H1 (cell line): ENCODE results near the gene P3H4.

Experiments
- CEBPB ChIP-seq: IDR thresholded peaks from 2 replicates; pipeline ENCODE4 v1.6.1; 2012; ENCODE audit warnings: low read depth, low read length
- CHD2 ChIP-seq: IDR thresholded peaks from 2 replicates; pipeline ENCODE4 v1.6.1; 2012; ENCODE audit warnings: low read length, improper control_type of control experiment
- CHD7 ChIP-seq: fragments of 300-600 bp; sonication (generic); IDR thresholded peaks from 2 replicates; pipeline ENCODE4 v1.7.1; 2012; ENCODE audit warnings: low read length, moderate library complexity, mild to moderate bottlenecking, inconsistent platforms; ENCODE audit not compliant: insufficient replicate concordance
- CREB1 ChIP-seq: IDR thresholded peaks from 2 replicates; pipeline ENCODE4 v1.6.1; 2012; ENCODE audit warnings: inconsistent platforms
- CTCF ChIP-seq, 3 experiments: IDR thresholded peaks; 1 replicate in 2 of 3; 2 replicates in 1 of 3; pipeline versions ENCODE4 v1.5.1 to v1.6.1; 2011; ENCODE audit warnings: low read length in 3 of 3, mild to moderate bottlenecking in 3 of 3, inconsistent platforms in 2 of 3, low read depth in 1 of 3, moderate library complexity in 1 of 3; ENCODE audit not compliant: insufficient read depth in 1 of 3; ENCODE audit errors: control extremely low read depth in 1 of 3
- GABPA ChIP-seq: IDR thresholded peaks from 2 replicates; pipeline ENCODE4 v1.6.1; 2011; ENCODE audit warnings: mild to moderate bottlenecking, low read length, moderate library complexity, borderline replicate concordance; ENCODE audit not compliant: insufficient read depth
- MAX ChIP-seq: IDR thresholded peaks from 2 replicates; pipeline ENCODE4 v1.6.1; 2012; ENCODE audit warnings: inconsistent platforms
- NRF1 ChIP-seq: IDR thresholded peaks from 2 replicates; pipeline ENCODE4 v1.6.1; 2011; ENCODE audit warnings: mild to moderate bottlenecking, low read depth, low read length, improper control_type of control experiment
- PHF8 ChIP-seq: fragments of 200-600 bp; sonication (generic); conservative IDR thresholded peaks from 2 replicates; pipeline ENCODE4 v1.7.1; 2012; ENCODE audit warnings: low read depth, mild to moderate bottlenecking, inconsistent platforms, low read length, moderate library complexity
- POLR2AphosphoS5 ChIP-seq: IDR thresholded peaks from 2 replicates; pipeline ENCODE4 v1.6.1; 2011; ENCODE audit warnings: low read depth, low read length
- RFX5 ChIP-seq: IDR thresholded peaks from 2 replicates; pipeline ENCODE4 v1.6.1; 2011; ENCODE audit warnings: low read depth, low read length, improper control_type of control experiment, borderline replicate concordance
- TAF1 ChIP-seq: IDR thresholded peaks from 2 replicates; pipeline ENCODE4 v1.6.1; 2011; ENCODE audit warnings: mild to moderate bottlenecking, low read depth, low read length
- USF2 ChIP-seq: IDR thresholded peaks from 2 replicates; pipeline ENCODE4 v1.6.1; 2011; ENCODE audit warnings: low read length, improper control_type of control experiment
- ZNF274 ChIP-seq: IDR thresholded peaks from 2 replicates; pipeline ENCODE4 v1.7.0; 2012; ENCODE audit warnings: low read length, borderline replicate concordance; ENCODE audit errors: extremely low read depth

- TF ChIP-seq CEBPB, result no peak
- TF ChIP-seq RFX5, result no peak
- no peak for TF ChIP-seq GABPA
- no peak for TF ChIP-seq NRF1
- TF ChIP-seq USF2, result no peak
- no peak for TF ChIP-seq CHD7
- TF ChIP-seq CHD2, result no peak
- TF ChIP-seq TAF1, result no peak
- no peak for TF ChIP-seq MAX
- TF ChIP-seq CTCF (IDR thresholded peaks at IDR 0.05; ENCODE audit: control extremely low read depth in 1 of 3, insufficient read depth in 1 of 3, low read depth in 1 of 3, low read length in 3 of 3), result no peak
- TF ChIP-seq ZNF274, result no peak
- TF ChIP-seq CREB1, result no peak
- no peak for TF ChIP-seq POLR2AphosphoS5
- TF ChIP-seq PHF8, result no peak
Measured at GRCh38 chr17:41766135-41766534, 45.6 kb downstream of the P3H4 start.
